Spleen (tissue), 11 donors: ENCODE measurements around the gene SPG11. TPM values are rescaled to one million over a fixed set of nuclear protein-coding genes. Genes with fewer than 3 reads are reported as not detected.

Experiments used
- DNase-seq: peaks from one replicate; pipeline ENCODE4 v3.0.0-alpha.2; 2020
- H3K27ac ChIP-seq, 8 donors: fragments of 200-600 bp; sonication (generic) in 7 of 8; 1 replicate in 4 of 8; 2 replicates in 4 of 8; pipeline versions ENCODE4 v1.5.0 to v1.8.0; 2016 to 2021; ENCODE audit warnings: inconsistent platforms in 4 of 8, mild to moderate bottlenecking in 4 of 8, moderate library complexity in 1 of 8
- H3K27me3 ChIP-seq, 7 donors: fragments of 200-600 bp; sonication (generic) in 6 of 7; replicated peaks in 1 of 7; 1 replicate in 4 of 7; 2 replicates in 3 of 7; pipeline versions ENCODE4 v1.5.0 to v1.8.0; 2016 to 2021; ENCODE audit warnings: inconsistent platforms in 3 of 7, mild to moderate bottlenecking in 1 of 7
- H3K36me3 ChIP-seq, 6 donors: fragments of 200-600 bp; sonication (generic) in 5 of 6; 1 replicate in 4 of 6; 2 replicates in 2 of 6; pipeline versions ENCODE4 v1.5.0 to v1.8.0; 2016 to 2021; ENCODE audit warnings: inconsistent platforms in 2 of 6
- H3K4me1 ChIP-seq, 6 donors: fragments of 200-600 bp; sonication (generic) in 5 of 6; 1 replicate in 3 of 6; 2 replicates in 3 of 6; pipeline versions ENCODE4 v1.5.0 to v1.8.0; 2016 to 2021; ENCODE audit warnings: inconsistent platforms in 3 of 6
- H3K4me3 ChIP-seq, 8 donors: fragments of 200-600 bp; sonication (generic) in 7 of 8; 1 replicate in 4 of 8; 2 replicates in 4 of 8; pipeline versions ENCODE4 v1.5.0 to v1.8.0; 2016 to 2021; ENCODE audit warnings: inconsistent platforms in 4 of 8, mild to moderate bottlenecking in 4 of 8, moderate library complexity in 2 of 8
- H3K9me3 ChIP-seq, 8 donors: fragments of 200-600 bp; sonication (generic) in 7 of 8; 1 replicate in 4 of 8; 2 replicates in 4 of 8; pipeline versions ENCODE4 v1.5.0 to v1.8.0; 2016 to 2021; ENCODE audit warnings: inconsistent platforms in 4 of 8
- POLR2A ChIP-seq, 3 donors: fragments of 450-650 bp; IDR thresholded peaks; one replicate each; pipeline ENCODE4 v1.5.1; 2017; ENCODE audit warnings: antibody characterized with exemption in 3 of 3, mild to moderate bottlenecking in 1 of 3
- POLR2AphosphoS5 ChIP-seq, 3 donors: sonication (generic); formaldehyde crosslinking; IDR thresholded peaks; one replicate each; pipeline ENCODE4 v1.5.1; 2017; ENCODE audit warnings: antibody characterized with exemption in 3 of 3
- WGBS, 5 donors: extraction: QIAGEN DNeasy Blood & Tissue Kit in 3 of 5; methylation state at CpG; one replicate each; pipeline versions ENCODE4 v1.1.5 to v1.1.7; 2013 to 2018; 5-methylcytosine and 5-hydroxymethylcytosine counted together
- intact Hi-C: fragments of 100-400 bp; cut with DNase I; formaldehyde crosslinking; loops from one replicate; pipeline ENCODE4 v1.15.0; 2023; ENCODE audit warnings: low total_unique reads
- polyA plus RNA-seq, 3 donors: library from polyadenylated mRNA; stranded (reverse); fragments of 200-250 nt; gene quantifications; one replicate each; pipeline ENCODE4 v1.2.1, GENCODE V29; 2013
- total RNA-seq, 7 donors: library from RNA; depleted of rRNA in 3 of 7; stranded (reverse); fragments of >200 nt in 3 of 7; fragmentation: NEBNext Ultra II Directional in 4 of 7; extraction: Animal tissue kit (Norgen Biotek cat#: 25700) in 4 of 7; gene quantifications; one replicate each; pipeline versions ENCODE4 v1.1.0 to v1.2.1, GENCODE V29; 2016 to 2021
- TF ChIP-seq, protein P1 (sequence below), 11 experiments: fragments of 200-600 bp in 7 of 11; fragments of 450-650 bp in 4 of 11; sonication (generic) in 4 of 11; IDR thresholded peaks in 8 of 11; conservative IDR thresholded peaks in 3 of 11; 1 replicate in 7 of 11; 2 replicates in 4 of 11; pipeline versions ENCODE4 v1.4.0 to v1.8.0; 2016 to 2021; ENCODE audit warnings: antibody characterized with exemption in 11 of 11, inconsistent platforms in 4 of 11, mild to moderate bottlenecking in 1 of 11
- donor health status: healthy with polysubstance abuse.
- donor health status: DM: no; HTN: no; CAD: no; lungs with moderate emphysema.
- donor health status: DM: no; HTN: no; CAD: no.
- donor health status: Bipolar disorder and iron deficiency.
- donor health status: healthy.
- donor health status: DM: no; HTN: no; CAD: no.
- donor health status: DM: yes; HTN: yes; CAD: no.

The SPG11 gene
- total and polyA plus RNA-seq, 10 donors = 37.4 to 218 (median 143) TPM

DNA sequence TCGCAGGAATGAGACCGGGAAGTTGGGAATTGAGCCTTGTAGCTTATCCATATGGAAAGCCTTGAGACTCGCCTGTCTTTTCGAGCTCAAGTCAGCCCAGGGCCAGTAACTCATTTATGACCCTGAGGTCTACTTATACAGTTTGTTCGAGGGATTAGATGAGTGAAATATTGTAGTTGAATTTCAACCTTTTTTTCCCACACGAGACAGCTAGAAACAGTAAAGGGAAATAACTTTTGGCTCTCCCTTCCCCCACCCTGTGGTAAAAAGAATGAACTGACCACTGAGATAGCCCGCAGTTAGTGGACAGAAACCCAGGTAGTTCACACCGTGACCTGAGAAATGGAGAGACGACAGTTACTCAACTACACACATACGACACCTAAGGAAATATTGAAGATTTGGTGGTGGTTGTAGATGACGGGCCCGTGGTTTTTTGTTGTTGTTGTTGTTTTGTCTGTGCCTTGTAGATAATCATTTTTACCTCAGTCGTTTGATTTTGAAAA lies 125.7 kb downstream of the SPG11 start:
- H3K36me3 ChIP-seq = peaks cover 0 to 50% (median 2%) of the 10 kb centered on the region in 6 donors
- peaks cover 38 to 78% (median 61%) of the 10 kb centered on the region in 6 donors for H3K4me1 ChIP-seq
- DNase-seq = no peak
- intact Hi-C loops = no loop called here
- H3K9me3 ChIP-seq = no peaks in the 10 kb centered on the region
- TF ChIP-seq POLR2AphosphoS5 (IDR thresholded peaks at IDR 0.05) = no peak
- TF ChIP-seq, protein P1, sequence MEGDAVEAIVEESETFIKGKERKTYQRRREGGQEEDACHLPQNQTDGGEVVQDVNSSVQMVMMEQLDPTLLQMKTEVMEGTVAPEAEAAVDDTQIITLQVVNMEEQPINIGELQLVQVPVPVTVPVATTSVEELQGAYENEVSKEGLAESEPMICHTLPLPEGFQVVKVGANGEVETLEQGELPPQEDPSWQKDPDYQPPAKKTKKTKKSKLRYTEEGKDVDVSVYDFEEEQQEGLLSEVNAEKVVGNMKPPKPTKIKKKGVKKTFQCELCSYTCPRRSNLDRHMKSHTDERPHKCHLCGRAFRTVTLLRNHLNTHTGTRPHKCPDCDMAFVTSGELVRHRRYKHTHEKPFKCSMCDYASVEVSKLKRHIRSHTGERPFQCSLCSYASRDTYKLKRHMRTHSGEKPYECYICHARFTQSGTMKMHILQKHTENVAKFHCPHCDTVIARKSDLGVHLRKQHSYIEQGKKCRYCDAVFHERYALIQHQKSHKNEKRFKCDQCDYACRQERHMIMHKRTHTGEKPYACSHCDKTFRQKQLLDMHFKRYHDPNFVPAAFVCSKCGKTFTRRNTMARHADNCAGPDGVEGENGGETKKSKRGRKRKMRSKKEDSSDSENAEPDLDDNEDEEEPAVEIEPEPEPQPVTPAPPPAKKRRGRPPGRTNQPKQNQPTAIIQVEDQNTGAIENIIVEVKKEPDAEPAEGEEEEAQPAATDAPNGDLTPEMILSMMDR (IDR thresholded peaks at IDR 0.05 in 8 of 11, conservative IDR thresholded peaks at IDR 0.05 in 3 of 11) = peak in 1 of 11 experiments; percentile 5
- WGBS, 5 donors = 6 to 10% (median 7%) methylated on average over 12 to 13 of the region's 13 CpGs
- peak overlapping the region; percentile 73 to 95 (median 88) for H3K4me3 ChIP-seq
- H3K27ac ChIP-seq = peak overlapping the region; percentile 93 to 99 (median 98)
- H3K27me3 ChIP-seq = no peaks in the 10 kb centered on the region

GRCh38 chr15:44536962-44537734 lies 126.3 kb downstream of the SPG11 start, which contains the start of gene EIF3J:
EIF3J (plus strand) TSS chr15:44537147; CDS start chr15:44537195, 48 bp downstream.
- WGBS, 5 donors = 0 to 1% (median 0%) methylated on average over 19 to 96 of the region's 97 CpGs
- peak within 1 kb of the TSS; percentile 73 to 95 (median 88) for H3K4me3 ChIP-seq
- peak within 1 kb of the TSS; percentile 93 to 99 (median 98) for H3K27ac ChIP-seq
- peak; percentile 99 for DNase-seq
- TF ChIP-seq POLR2AphosphoS5 (IDR thresholded peaks at IDR 0.05) = peak; percentile 98 to 99 (median 99)
- TF ChIP-seq, protein P1 (IDR thresholded peaks at IDR 0.05 in 8 of 11, conservative IDR thresholded peaks at IDR 0.05 in 3 of 11) = peak in 1 of 11 experiments; percentile 11
- peak; percentile 70 to 94 (median 85) for TF ChIP-seq POLR2A (IDR thresholded peaks at IDR 0.05)
- no peaks in the 10 kb centered on the region for H3K9me3 ChIP-seq
- H3K36me3 ChIP-seq = peaks cover 0 to 56% (median 2%) of the 10 kb centered on the region in 6 donors
- no peaks in the 10 kb centered on the region for H3K27me3 ChIP-seq
- intact Hi-C loops = no loop called here
- H3K4me1 ChIP-seq = peaks cover 33 to 71% (median 55%) of the 10 kb centered on the region in 6 donors

DNA sequence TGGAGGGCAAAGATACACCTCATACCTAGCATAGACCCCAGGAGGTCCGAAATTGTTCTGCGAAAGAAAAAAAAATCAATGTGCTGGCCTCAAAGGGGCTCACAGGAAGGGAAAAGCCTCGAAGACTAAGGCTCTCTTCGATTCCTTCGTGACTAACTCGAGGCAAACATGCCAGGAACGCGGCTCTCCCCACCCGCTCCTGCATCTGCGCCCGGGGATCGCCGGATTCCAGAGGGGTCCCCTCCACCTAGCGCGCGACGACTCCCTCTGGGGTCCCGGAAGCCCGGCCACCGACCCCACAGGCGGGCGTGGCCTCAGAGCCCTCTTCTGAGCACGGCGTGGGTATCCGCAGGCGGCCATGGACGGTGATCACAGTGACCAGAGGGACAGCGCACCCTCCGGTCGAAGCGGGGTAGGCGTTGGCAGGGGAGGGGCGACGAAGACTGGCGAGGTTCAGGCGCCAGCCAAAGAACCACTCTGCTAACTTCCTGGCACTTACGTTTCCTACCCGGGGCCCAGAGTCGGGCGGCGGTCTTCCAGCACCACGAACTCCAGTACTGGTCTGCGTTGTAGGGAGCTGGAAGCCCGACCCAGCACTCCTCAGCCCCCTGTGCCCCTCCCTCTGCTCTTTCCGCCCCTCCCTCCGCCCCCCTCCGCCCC lies 127.0 kb downstream of the SPG11 start:
- peak overlapping the region; percentile 73 to 95 (median 87) for H3K4me3 ChIP-seq
- WGBS, 5 donors = 0 to 1% (median 0%) methylated on average over 21 to 45 of the region's 47 CpGs
- TF ChIP-seq POLR2A (IDR thresholded peaks at IDR 0.05) (peak in 2 of 3 donors; percentile 49 to 56), POLR2AphosphoS5 (IDR thresholded peaks at IDR 0.05) (no peak)
- TF ChIP-seq, protein P1 (IDR thresholded peaks at IDR 0.05 in 8 of 11, conservative IDR thresholded peaks at IDR 0.05 in 3 of 11) = peak in 10 of 11 experiments; percentile 25 to 77 (median 60)
- peak; percentile 96 for DNase-seq
- H3K4me1 ChIP-seq = peaks cover 28 to 64% (median 48%) of the 10 kb centered on the region in 6 donors
- intact Hi-C loops = no loop called here
- no peaks in the 10 kb centered on the region for H3K27me3 ChIP-seq
- H3K27ac ChIP-seq = peak overlapping the region; percentile 93 to 99 (median 98)
- H3K9me3 ChIP-seq = no peaks in the 10 kb centered on the region
- peaks cover 0 to 58% (median 2%) of the 10 kb centered on the region in 6 donors for H3K36me3 ChIP-seq
